ENCODE measurements around the gene ZNF672.

GRCh38 chr1:248792342-248792741, 45.7 kb upstream of the ZNF672 start:
- TF ChIP-seq, protein P1, sequence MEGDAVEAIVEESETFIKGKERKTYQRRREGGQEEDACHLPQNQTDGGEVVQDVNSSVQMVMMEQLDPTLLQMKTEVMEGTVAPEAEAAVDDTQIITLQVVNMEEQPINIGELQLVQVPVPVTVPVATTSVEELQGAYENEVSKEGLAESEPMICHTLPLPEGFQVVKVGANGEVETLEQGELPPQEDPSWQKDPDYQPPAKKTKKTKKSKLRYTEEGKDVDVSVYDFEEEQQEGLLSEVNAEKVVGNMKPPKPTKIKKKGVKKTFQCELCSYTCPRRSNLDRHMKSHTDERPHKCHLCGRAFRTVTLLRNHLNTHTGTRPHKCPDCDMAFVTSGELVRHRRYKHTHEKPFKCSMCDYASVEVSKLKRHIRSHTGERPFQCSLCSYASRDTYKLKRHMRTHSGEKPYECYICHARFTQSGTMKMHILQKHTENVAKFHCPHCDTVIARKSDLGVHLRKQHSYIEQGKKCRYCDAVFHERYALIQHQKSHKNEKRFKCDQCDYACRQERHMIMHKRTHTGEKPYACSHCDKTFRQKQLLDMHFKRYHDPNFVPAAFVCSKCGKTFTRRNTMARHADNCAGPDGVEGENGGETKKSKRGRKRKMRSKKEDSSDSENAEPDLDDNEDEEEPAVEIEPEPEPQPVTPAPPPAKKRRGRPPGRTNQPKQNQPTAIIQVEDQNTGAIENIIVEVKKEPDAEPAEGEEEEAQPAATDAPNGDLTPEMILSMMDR (IDR thresholded peaks at IDR 0.05), result no peak
- TF ChIP-seq POLR2AphosphoS5 (IDR thresholded peaks at IDR 0.05), result no peak

Data from prostate gland (tissue), 2 donors.